ENCODE data around the gene CLCN2.

Gene CLCN2

GRCh38 chr3:184306341-184306972, 54.9 kb downstream of the CLCN2 start:
- no peak overlapping the region for H3K4me3 ChIP-seq (ENCODE audit: low read depth, low read length)
- DNase-seq (ENCODE audit: low read depth) = no peak
- TF ChIP-seq CTCF (IDR thresholded peaks at IDR 0.05; ENCODE audit: control insufficient read depth, extremely low read depth, insufficient read depth) = no peak

- DNase-seq (ENCODE audit: low read depth) = no peak
- peak; percentile 41 for TF ChIP-seq CTCF (IDR thresholded peaks at IDR 0.05; ENCODE audit: control insufficient read depth, extremely low read depth, insufficient read depth)
- no peak overlapping the region for H3K4me3 ChIP-seq (ENCODE audit: low read depth, low read length)
Observed at GRCh38 chr3:184305577-184305976, 55.8 kb downstream of the CLCN2 start.

GRCh38 chr3:184300378-184300720, 61.1 kb downstream of the CLCN2 start:
- no peak for DNase-seq (ENCODE audit: low read depth)
- no peak for TF ChIP-seq CTCF (IDR thresholded peaks at IDR 0.05; ENCODE audit: control insufficient read depth, extremely low read depth, insufficient read depth)
- peak overlapping the region; percentile 97 for H3K4me3 ChIP-seq (ENCODE audit: low read depth, low read length)

- DNase-seq (ENCODE audit: low read depth) = no peak
- peak overlapping the region; percentile 97 for H3K4me3 ChIP-seq (ENCODE audit: low read depth, low read length)
- TF ChIP-seq CTCF (IDR thresholded peaks at IDR 0.05; ENCODE audit: control insufficient read depth, extremely low read depth, insufficient read depth) = no peak
Observed at GRCh38 chr3:184299488-184300377, 61.7 kb downstream of the CLCN2 start.

GRCh38 chr3:184298759-184299487, 62.5 kb downstream of the CLCN2 start, which contains the start of gene PSMD2:
Gene PSMD2 (plus strand): TSS chr3:184299241. CDS start chr3:184299267, 26 bp downstream.
- peak within 1 kb of the TSS; percentile 97 for H3K4me3 ChIP-seq (ENCODE audit: low read depth, low read length)
- DNase-seq (ENCODE audit: low read depth) = peak; percentile 81
- no peak for TF ChIP-seq CTCF (IDR thresholded peaks at IDR 0.05; ENCODE audit: control insufficient read depth, extremely low read depth, insufficient read depth)

- no peak overlapping the region for H3K4me3 ChIP-seq (ENCODE audit: low read depth, low read length)
- no peak for DNase-seq (ENCODE audit: low read depth)
- TF ChIP-seq CTCF (IDR thresholded peaks at IDR 0.05; ENCODE audit: control insufficient read depth, extremely low read depth, insufficient read depth) = no peak
Observed at GRCh38 chr3:184296616-184297015, 64.8 kb downstream of the CLCN2 start.
